ENCODE data around the gene PARVB.

The PARVB gene

DNA sequence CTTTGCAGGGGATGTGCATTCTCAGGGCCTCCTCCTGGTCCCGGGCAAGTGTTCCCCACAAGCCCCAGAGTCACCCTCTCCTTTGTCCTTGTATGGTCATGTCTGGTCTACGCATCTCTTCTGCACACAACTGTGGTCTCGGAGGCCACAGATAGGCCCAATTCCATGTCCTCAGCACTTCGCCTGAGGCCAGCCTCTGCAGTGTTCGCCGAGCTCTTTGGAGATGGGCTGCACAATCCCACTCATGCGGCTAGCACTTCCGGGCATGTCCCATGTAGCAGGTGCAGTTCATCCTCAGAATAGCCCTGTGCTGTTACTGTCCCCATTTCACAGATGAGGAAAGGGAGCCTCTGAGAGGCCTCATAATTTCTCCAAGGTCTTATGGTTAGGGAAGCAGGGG lies 164.2 kb downstream of the PARVB start:
- no peak for DNase-seq

DNA sequence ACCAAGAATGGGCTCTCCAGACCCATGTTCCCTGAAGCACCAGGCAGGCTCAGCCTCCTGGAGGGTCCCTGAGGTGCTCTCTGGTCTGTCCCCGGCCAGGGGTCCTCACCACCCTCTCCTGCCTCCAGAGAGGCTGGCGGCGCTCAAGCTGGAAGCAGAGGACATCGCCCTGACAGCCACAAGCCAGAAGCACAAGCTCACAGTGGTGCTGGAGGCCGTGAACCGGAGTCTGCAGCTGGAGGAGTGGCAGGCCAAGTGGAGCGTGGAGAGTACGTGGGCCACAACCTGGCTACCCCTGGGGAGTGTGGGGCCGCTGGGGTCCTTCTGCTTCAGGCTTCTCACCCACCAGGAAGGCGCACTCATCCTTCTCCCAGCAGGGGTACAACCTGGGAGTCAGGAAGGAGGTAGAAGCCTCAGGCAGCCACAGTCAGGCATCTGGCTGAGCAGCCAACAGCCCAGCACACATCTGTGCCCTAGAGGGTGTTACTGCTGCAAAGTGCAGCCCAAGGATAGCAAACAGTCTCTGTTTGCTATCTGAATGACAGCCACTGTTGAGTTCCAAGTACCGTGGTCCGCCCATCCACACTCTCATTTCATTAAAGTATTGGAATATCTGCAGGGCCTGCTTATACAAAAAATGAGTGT lies 165.0 kb downstream of the PARVB start:
- no peak for DNase-seq

DNA sequence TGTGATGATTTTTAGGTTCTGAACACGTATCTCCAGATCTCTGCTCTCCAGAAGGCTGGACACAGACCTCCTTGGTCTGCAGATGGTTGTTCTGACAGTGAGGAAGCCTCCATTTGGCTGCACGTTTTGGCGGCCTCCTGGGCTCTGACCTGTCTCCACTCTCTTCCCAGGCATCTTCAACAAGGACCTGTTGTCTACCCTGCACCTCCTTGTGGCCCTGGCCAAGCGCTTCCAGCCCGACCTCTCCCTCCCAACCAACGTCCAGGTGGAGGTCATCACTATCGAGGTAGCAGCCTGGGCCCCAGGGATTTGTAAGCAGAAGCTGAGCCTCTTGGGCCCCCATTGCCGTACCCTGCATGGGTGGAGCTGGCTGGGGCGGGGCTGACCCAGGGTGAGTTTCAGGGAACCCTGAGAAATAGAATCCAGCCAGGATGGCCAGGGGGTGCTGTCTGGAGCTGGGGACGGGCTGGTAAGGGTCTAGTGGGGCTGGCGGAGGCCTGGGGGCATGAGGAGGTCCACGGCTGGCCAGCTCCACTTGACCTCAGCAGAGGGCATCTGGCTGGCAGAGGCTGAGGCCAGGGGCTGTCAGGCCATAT lies 166.4 kb downstream of the PARVB start:
- no peak for DNase-seq

- DNase-seq, result peak; percentile 34
These were observed 166.9 kb downstream of the PARVB start for GRCh38 chr22:44191036-44191454.

DNA sequence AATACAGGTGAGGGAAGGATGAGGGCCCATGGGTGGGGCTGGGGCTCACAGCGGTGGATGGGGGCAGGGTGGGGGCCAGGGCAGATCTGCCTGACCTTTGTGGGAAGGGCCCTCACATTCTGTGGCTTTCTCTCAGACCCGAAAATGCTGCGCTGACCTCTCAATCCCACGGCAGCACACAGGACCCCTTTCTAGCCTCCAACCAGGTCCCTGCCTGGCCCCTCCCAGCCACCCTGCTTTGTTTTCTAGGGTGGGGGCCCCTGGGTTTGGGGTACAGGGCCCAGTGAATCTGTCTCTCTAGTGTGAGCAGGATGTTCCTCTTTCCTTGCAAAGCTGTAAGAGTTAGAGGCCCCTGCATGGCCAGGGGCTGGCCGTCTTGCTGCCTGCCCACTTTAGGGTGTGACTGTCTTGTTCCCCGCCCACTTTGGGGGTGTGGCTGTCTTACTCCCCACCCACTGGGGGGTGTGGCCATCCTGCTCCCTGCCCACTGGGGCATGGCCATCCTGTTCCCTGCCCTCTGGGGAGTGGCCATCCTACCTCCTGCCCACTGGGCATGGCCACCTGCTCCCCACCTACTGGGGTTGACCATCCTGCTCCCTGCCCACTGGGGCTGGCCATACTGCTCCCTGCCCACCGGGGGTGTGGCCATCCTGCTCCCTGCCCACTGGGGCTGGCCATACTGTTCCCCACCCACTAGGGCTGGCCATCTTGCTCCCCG lies 168.2 kb downstream of the PARVB start:
- DNase-seq, result no peak

DNA sequence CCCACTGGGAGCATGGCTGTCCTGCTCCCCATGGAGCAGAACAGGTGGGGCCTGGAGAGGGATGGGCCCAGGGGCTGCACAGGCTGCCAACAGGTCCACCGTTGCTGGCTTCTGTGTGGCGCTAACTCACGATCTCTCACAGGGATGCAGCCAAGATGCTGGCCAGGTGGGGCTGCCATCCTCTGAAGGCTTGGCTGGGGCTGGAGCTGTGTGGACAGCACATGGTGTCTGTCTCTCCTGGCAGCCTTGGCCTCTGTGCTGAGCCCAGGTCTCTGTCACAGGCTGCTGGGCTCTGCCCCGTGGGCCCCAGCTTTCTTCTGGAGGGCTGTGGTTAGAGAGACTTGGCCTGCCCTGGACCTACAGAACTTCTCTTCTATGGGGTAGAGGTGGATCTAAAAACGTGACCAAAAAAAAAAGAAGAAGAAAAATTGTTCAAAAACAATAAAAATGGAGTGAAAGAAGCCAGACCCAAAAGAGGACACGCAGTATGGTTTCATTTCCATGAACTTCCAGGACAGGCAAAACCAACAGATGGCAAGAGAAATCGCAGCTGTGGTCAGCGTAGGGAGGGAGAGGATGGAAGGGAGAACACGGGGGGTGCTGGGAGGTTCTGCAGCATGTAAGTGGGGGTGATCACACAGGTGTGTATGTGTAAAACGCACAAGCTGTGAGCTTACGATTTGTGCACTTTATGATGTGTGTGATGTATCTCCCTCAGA lies 168.9 kb downstream of the PARVB start:
- no peak for DNase-seq

- DNase-seq, result no peak
These were observed 169.4 kb downstream of the PARVB start for GRCh38 chr22:44193535-44193891.

GRCh38 chr22:44194569-44194968 lies 170.5 kb downstream of the PARVB start:
- DNase-seq, result no peak

GRCh38 chr22:44195189-44195871 lies 171.2 kb downstream of the PARVB start:
- DNase-seq, result no peak

DNA sequence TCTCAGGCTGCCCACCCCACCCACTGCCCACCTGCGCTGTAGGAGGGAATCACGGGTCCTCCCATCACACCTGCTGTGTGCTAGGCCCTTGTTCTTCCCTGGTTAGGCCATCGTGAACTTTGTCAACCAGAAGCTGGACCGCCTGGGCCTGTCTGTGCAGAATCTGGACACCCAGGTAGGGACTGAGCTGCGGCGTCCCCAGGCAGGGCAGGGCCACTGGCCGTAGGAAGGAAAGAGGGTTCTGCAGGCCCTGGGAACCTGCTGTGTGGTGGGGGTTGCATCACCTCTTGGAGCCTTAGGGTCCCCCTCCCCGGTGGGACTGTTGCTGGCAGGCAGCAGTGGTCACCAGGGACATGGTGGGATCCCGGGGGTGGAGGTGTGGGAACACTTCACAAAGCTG lies 172.1 kb downstream of the PARVB start:
- DNase-seq, result no peak

- no peak for DNase-seq
These were observed 172.6 kb downstream of the PARVB start for GRCh38 chr22:44196731-44197131.

GRCh38 chr22:44197271-44197670 lies 173.2 kb downstream of the PARVB start:
- no peak for DNase-seq

DNA sequence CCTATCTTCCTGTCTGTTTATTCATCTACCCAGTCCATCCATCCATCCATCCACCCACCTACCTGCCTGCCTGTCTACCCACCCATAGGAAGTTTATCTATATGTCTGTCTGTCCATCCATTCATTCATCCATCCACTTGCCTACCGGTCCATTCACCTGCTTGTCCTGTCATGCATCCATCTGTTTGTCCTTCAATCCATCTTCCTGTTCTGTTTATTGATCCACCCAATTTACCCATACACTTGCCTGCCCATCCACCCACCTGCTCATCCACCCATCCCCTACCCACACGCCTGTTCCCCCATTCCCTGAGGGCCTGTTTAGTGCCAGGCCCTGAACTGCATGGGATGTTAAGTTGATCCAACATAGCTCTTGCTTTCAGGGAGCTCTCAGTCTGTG lies 175.1 kb downstream of the PARVB start:
- DNase-seq, result no peak

GRCh38 chr22:44199866-44200265 lies 175.8 kb downstream of the PARVB start:
- no peak for DNase-seq

DNA sequence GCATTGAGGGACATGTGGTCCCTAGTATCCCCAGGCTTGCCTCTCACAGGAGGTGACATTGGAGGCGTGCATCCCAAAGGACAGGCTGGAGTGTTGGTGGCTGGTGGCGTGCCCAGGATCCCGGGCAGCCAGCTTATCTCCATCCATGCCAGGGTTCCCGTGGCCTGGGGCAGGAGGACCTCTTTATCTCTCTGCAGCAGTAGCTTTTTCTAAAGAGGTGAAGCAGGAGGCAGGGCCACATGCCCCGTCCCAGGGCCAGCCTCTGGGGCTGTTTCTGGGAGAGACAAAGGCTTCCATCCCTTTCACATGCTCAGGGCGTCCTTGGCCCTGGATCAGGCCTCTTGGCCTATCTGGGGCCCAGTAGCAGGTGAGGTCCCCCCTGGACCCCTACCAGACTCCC lies 176.3 kb downstream of the PARVB start:
- DNase-seq, result no peak

DNA sequence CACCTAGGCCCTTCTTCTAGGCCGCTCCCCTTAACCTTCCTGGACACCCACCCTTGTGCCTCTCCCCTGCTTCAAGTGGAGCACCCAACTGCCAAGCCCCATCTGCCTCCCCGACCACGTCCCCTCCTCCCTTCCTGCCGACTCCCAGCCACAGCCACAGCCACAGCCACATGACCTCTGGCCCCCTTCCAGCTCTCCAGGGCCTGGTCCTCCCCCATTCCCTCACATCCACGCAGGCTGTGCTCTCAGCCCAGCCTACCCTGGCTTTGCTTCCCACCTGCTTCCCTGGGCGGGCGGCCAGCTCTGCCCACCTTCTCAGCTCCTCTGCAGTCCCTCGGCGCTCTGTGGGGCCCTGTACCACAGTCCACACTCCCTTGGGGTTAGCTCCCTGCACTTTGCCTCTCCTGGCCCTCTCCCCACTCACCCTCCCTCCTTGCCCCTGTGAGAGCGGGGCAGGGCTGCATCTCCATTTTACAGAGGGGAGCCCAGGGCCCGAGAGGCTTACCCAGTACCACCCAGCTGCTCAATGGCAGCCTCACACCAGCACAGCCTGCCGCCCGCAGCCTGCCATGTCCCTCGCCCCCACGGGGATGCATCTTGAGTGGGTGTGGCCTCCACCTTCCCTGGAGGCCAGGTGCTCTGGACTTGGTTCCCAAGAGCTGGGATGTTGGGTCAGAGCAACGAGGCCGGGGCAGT lies 176.9 kb downstream of the PARVB start:
- no peak for DNase-seq

DNA sequence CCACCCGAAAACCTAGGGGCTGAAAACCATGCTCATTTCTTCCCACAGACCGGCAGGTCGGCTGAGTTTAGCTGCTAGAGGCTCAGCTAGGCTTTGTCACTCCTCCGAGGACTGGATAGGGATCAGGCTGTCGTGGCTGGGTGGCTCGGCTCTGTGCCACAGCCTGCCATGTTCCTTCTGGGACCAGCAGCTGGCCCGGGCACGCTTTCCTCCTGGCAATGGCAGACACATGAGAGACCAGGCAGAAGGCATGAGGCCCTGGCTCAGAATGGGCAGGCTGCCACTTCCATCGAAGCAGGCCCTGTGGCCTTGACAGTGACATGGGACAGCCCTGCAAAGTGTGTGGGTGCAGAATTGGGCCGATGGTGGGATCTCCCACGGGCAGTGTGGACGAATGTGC lies 177.6 kb downstream of the PARVB start:
- no peak for DNase-seq

GRCh38 chr22:44202261-44202789 lies 178.2 kb downstream of the PARVB start:
- peak; percentile 91 for DNase-seq

GRCh38 chr22:44203203-44203602 lies 179.1 kb downstream of the PARVB start:
- no peak for DNase-seq

DNA sequence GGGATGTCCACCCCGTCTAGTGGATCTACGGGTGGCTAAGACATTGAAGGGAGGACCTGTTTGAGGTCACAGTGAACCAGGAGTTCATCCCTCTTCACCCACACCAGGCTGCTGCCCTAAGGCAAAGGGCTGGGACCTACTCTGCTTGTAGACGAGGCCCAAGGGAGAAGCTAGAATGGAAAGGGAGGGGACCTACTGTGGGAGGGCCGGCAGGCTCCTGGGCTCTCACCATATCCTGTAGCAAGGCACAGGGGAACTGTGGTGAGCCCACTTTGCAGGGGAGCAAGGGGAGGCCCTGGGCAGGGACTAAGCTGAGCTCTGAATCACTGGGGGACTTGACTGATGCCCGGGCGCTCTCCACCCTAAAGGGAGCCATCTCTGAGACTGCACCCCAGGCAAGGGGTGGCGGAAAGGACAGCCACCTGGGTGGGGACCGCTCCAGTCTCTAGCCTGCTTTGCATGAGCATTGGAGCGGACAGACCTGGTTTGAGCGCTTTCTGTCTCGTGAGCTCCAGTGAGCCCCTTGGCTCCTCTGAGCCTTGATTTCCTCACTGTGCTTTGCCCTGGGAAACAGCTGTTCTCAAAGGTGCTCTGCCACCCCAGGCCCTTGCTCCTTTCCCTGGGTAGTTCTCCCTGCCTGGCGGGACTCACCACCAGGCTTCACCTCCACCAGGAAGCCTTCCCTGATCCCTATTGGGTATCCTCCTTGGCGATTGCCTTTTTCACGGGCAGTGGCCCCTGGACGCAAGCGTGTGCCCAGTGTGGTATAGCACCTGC lies 180.8 kb downstream of the PARVB start:
- no peak for DNase-seq

DNA sequence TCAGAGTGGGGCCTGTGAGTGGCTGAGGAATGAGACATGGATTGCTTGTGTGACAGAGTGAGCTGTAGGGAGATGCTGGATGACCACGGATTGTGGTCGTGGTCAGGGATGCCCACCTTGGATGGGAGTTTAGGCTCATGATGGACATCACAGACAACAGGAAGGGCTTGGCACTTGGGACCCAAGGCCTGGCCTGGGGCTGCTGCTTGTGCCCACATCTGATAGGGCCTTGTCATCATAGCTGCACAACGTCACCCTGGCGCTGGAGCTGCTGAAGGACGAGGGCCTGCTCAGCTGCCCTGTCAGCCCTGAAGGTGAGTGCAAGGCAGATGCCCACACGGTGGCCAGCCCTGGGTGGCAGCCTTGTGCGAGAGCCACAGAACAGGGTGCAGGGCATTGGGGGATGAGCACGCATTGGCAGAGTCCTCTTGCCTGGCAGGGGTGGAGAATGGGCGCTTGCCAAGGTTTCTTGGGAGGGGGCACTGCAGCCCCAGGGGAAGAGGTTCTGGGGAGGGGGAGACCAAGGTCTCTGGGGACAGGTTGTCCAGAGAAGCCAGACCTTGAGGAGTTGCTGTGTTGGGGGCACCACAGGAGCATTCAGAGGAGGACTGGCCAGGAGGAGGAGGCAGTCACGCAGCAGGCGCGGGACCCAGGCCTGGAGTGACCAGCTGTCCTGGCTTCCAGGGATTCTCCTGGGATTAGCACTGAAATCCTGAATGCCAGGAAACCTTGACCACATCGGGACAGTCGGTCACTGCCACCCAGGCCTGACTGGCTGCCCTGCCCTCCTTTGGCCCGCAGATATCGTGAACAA lies 181.6 kb downstream of the PARVB start:
- DNase-seq, result no peak

Data from fibroblast of skin of right biceps (primary cell).